Measurements from ENCODE around the gene PRDX5. TPM values are rescaled to one million over a fixed set of nuclear protein-coding genes. Genes with fewer than 3 reads are reported as not detected.

PRDX5 gene
- total RNA-seq, 1 experiment from 2014 or later: 381 TPM

DNA sequence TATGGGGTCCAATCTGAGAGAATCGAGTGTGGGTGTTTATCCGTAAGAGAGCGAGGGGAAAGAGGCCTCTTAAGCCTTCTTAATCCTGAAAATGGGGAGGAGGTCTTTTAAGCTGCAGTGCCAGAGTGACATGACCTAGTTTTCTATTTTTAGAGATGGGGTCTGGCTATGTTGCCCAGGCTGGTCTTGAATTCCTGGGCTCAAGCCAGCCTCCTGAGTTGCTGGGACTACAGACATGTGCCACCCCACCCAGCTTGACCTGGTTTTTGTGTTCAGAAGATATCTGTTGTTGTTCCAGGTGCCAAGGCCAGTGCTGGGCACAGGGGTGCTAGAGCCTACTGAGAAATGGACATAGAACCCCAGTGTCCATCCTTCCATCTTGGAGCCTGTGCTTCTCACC lies 34.8 kb upstream of the PRDX5 start:
- intact Hi-C loops (cut with micrococcal nuclease; ENCODE audit: unreplicated experiment): no loop called here
- POLR2A ChIA-PET (ENCODE audit: unreplicated experiment): no interaction called here
- Histone ChIP-seq H3F3A (ENCODE audit: insufficient read depth, low read depth) (peaks cover 17% of the 10 kb centered on the region; the same call in 1 of the 2 replicates), H3K4me3 (no peak overlapping the region), H3K9me3 (ENCODE audit: insufficient read depth, low read depth) (no peaks in the 10 kb centered on the region), H2AFZ (no peak overlapping the region), H3K27me3 (ENCODE audit: insufficient read depth, low read depth) (no peaks in the 10 kb centered on the region), H3K9me2 (ENCODE audit: insufficient read depth) (no peaks in the 10 kb centered on the region), H4K20me1 (ENCODE audit: insufficient read depth) (no peaks in the 10 kb centered on the region), H3K36me3 (ENCODE audit: low read depth) (no peaks in the 10 kb centered on the region), H3K4me2 (peak overlapping the region; percentile 82; the same call in 1 of the 2 replicates), H3K4me1 (replicated peaks; ENCODE audit: insufficient read depth) (peaks cover 22% of the 10 kb centered on the region), H3K79me2 (ENCODE audit: low read depth) (peaks cover 15% of the 10 kb centered on the region; the same call in 1 of the 2 replicates), H3K27ac (no peak overlapping the region)
- TF ChIP-seq CTCF (conservative IDR thresholded peaks at IDR 0.05) (no peak), EZH2 (IDR thresholded peaks at IDR 0.05; ENCODE audit: low read depth) (no peak)
- peak in 1 of 2 experiments; percentile 15 for DNase-seq
- no TSS peak for BruUV-seq (replicated peaks)
- CTCF ChIA-PET: interaction anchor here (0.6 to 0.7 kb wide), 3 partner anchors 23 to 98 kb away, joined by 3 to 7 read pairs (median 3); no protein-coding TSS in a partner anchor

GRCh38 chr11:64284048-64284961 lies 33.6 kb upstream of the PRDX5 start, which contains the start of gene BAD:
Gene BAD, minus strand, starts transcription at chr11:64284665. Its CDS starts 297 bp downstream, at chr11:64284368.
- Histone ChIP-seq H3K9me3 (ENCODE audit: insufficient read depth, low read depth) (no peaks in the 10 kb centered on the region), H3K9me2 (ENCODE audit: insufficient read depth) (no peaks in the 10 kb centered on the region), H3K4me2 (peak within 1 kb of the TSS; percentile 82), H3F3A (ENCODE audit: insufficient read depth, low read depth) (peaks cover 17% of the 10 kb centered on the region; the same call in 1 of the 2 replicates), H3K27me3 (ENCODE audit: insufficient read depth, low read depth) (no peaks in the 10 kb centered on the region), H3K36me3 (ENCODE audit: low read depth) (no peaks in the 10 kb centered on the region), H4K20me1 (ENCODE audit: insufficient read depth) (no peaks in the 10 kb centered on the region), H3K79me2 (ENCODE audit: low read depth) (peaks cover 15% of the 10 kb centered on the region; the same call in 1 of the 2 replicates), H3K27ac (peak within 1 kb of the TSS; percentile 54), H2AFZ (peak within 1 kb of the TSS; percentile 83), H3K4me3 (peak within 1 kb of the TSS; percentile 67), H3K4me1 (replicated peaks; ENCODE audit: insufficient read depth) (peaks cover 22% of the 10 kb centered on the region)
- CTCF ChIA-PET: interaction anchor here (0.6 to 1.5 kb wide), 7 partner anchors 13 to 564 kb away, joined by 3 to 7 read pairs (median 4); no protein-coding TSS in a partner anchor
- intact Hi-C loops (cut with micrococcal nuclease; ENCODE audit: unreplicated experiment): loop anchor here (1.0 kb wide), 1 partner anchor 21 kb away; the partner anchor contains the start of gene ESRRA
- peak; percentile 87 to 95 for DNase-seq
- POLR2A ChIA-PET (ENCODE audit: unreplicated experiment): interaction anchor here (0.5 to 0.7 kb wide), 3 partner anchors 13 to 17 kb away, joined by 3 to 5 read pairs (median 5); no protein-coding TSS in a partner anchor
- BruUV-seq (replicated peaks): no TSS peak
- TF ChIP-seq CTCF (conservative IDR thresholded peaks at IDR 0.05) (no peak), EZH2 (IDR thresholded peaks at IDR 0.05; ENCODE audit: low read depth) (no peak)

Data from PC-9 (cell line).